Measurements from ENCODE around the gene CAPZB. TPM values are rescaled to one million over a fixed set of nuclear protein-coding genes. Genes with fewer than 3 reads are reported as not detected.

Gene CAPZB
- total and polyA plus RNA-seq, 7 experiments from 2014 or later: 216 to 559 (median 327) TPM

DNA sequence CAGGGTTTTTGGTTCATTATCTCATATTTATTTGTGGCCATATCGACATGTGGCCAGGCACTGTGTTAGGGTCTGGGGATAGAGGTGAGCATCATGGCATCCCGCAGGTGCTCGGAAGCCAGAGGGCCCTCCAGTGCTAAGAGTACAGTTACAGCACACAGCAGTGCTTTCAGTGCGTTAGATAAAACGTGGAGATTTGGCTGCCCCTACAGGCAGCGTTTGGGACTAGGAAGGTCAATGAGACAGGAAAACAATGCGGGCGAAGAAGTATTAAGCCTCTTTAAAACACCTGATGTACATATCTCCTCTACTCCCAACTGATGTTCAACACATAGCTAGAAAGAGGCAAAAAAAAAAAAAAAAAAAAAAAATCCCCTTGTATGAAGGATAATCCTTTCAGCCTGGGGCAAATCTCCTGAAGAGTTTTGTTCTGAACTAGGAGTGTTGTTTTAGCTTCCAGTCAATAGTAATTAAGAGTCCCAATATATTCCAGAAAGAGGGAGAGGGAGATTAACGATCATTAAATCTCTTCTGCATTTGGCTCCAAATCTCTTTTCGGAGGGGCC, 80.1 kb downstream of the CAPZB start:
- H3K4me3 ChIP-seq (ENCODE audit: low read length): no peak overlapping the region
- no peaks in the 10 kb centered on the region for H3K27me3 Mint-ChIP-seq
- peak overlapping the region; percentile 18 to 85 (median 71) for H3K27ac Mint-ChIP-seq
- H3K9me3 ChIP-seq (ENCODE audit: control insufficient read depth in 2 of 3, low read length in 3 of 3): no peaks in the 10 kb centered on the region
- no peaks in the 10 kb centered on the region for H3K27me3 ChIP-seq (ENCODE audit: control insufficient read depth in 2 of 2, insufficient read depth in 2 of 2, low read length in 2 of 2)
- ChIA-PET POLR2A (interaction anchor here (0.7 to 1.4 kb wide), 3 partner anchors 15 to 187 kb away, joined by 3 read pairs; no protein-coding TSS in a partner anchor), CTCF (interaction anchor here (0.6 to 1.1 kb wide), 2 partner anchors 30 to 177 kb away, joined by 3 read pairs; no protein-coding TSS in a partner anchor)
- H3K36me3 ChIP-seq (ENCODE audit: control insufficient read depth in 2 of 3, insufficient read depth in 3 of 3, low read length in 3 of 3): peaks cover 0 to 20% (median 0%) of the 10 kb centered on the region in 3 experiments
- no peaks in the 10 kb centered on the region for H3K9me3 Mint-ChIP-seq
- H3K4me1 Mint-ChIP-seq: peaks cover 50 to 95% (median 92%) of the 10 kb centered on the region in 7 donors
- H3K4me3 Mint-ChIP-seq: peak overlapping the region in 3 of 10 donors; percentile 15 to 37 (median 34)
- intact Hi-C loops (cut with micrococcal nuclease): no loop called here
- H3K4me1 ChIP-seq (ENCODE audit: control insufficient read depth in 2 of 2, insufficient read depth in 2 of 2, low read length in 2 of 2): peaks cover 0 to 30% of the 10 kb centered on the region in 2 donors
- no peak for ATAC-seq
- H3K27ac ChIP-seq (ENCODE audit: low read depth, low read length): no peak overlapping the region
- DNase-seq: peak in 1 of 9 donors; percentile 4
- peaks cover 5 to 21% (median 10%) of the 10 kb centered on the region in 5 donors for H3K36me3 Mint-ChIP-seq

DNA sequence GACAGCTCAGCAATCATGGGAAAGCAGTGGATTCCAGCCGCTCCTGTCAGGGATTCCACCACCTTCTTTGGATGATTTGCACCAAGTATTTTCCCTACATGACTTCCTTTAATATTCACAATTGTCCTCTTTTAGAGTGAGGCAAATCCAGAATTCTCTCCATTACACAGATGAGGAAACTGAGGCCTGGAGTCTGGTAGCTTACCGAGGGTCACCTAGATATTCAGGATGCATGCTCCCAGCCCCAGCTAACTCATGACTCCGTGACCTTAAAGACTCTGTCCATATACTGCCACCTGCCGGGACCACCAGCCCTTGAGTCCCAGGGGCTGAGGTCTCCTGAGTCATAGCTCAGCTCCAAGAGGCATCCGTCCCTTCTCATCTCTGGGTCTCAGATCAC, 80.6 kb downstream of the CAPZB start:
- no peak for DNase-seq
- no peaks in the 10 kb centered on the region for H3K27me3 ChIP-seq (ENCODE audit: control insufficient read depth in 2 of 2, insufficient read depth in 2 of 2, low read length in 2 of 2)
- peaks cover 0 to 20% (median 0%) of the 10 kb centered on the region in 3 experiments for H3K36me3 ChIP-seq (ENCODE audit: control insufficient read depth in 2 of 3, insufficient read depth in 3 of 3, low read length in 3 of 3)
- no peaks in the 10 kb centered on the region for H3K9me3 Mint-ChIP-seq
- no peak overlapping the region for H3K27ac ChIP-seq (ENCODE audit: low read depth, low read length)
- POLR2A ChIA-PET: interaction anchor here (0.6 kb wide), 1 partner anchor 224 kb away, joined by 3 read pairs; no protein-coding TSS in a partner anchor
- H3K36me3 Mint-ChIP-seq: peaks cover 5 to 23% (median 10%) of the 10 kb centered on the region in 5 donors
- CTCF ChIA-PET: no interaction called here
- H3K4me1 Mint-ChIP-seq: peaks cover 49 to 95% (median 92%) of the 10 kb centered on the region in 7 donors
- ATAC-seq: no peak
- no peak overlapping the region for H3K4me3 ChIP-seq (ENCODE audit: low read length)
- peaks cover 0 to 25% of the 10 kb centered on the region in 2 donors for H3K4me1 ChIP-seq (ENCODE audit: control insufficient read depth in 2 of 2, insufficient read depth in 2 of 2, low read length in 2 of 2)
- peak overlapping the region in 2 of 10 donors; percentile 34 to 37 for H3K4me3 Mint-ChIP-seq
- peak overlapping the region in 8 of 9 donors; percentile 18 to 85 (median 74) for H3K27ac Mint-ChIP-seq
- H3K27me3 Mint-ChIP-seq: no peaks in the 10 kb centered on the region
- intact Hi-C loops (cut with micrococcal nuclease): no loop called here
- H3K9me3 ChIP-seq (ENCODE audit: control insufficient read depth in 2 of 3, low read length in 3 of 3): no peaks in the 10 kb centered on the region

DNA sequence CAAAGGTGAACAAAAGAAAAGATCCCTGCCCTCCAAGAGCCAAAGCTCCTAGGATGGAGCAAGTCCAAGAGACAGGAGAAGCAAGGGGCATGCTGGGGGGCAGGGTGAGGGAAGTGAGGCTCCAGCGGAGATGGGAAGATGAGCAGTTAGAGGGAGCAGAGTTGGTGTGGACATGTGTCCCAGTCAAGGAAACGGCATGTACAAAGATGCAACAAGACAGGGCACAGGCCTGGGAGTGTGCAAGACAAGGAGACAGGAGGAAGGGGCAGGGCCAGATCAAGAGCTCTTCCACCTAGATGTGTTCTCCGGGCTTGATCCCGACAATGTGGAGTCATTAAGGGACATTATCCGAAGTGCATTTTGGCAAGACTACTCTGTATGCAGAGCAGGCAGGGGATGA, 82.1 kb downstream of the CAPZB start:
- POLR2A ChIA-PET: interaction anchor here (0.7 to 1.1 kb wide), 2 partner anchors 82 to 250 kb away, joined by 4 read pairs; partner anchors contain the start of gene CAPZB
- Histone ChIP-seq H3K9me3 (ENCODE audit: control insufficient read depth in 2 of 3, low read length in 3 of 3) (no peaks in the 10 kb centered on the region), H3K36me3 (ENCODE audit: control insufficient read depth in 2 of 3, insufficient read depth in 3 of 3, low read length in 3 of 3) (peaks cover 0 to 22% (median 0%) of the 10 kb centered on the region in 3 experiments), H3K27ac (ENCODE audit: low read depth, low read length) (no peak overlapping the region), H3K27me3 (ENCODE audit: control insufficient read depth in 2 of 2, insufficient read depth in 2 of 2, low read length in 2 of 2) (no peaks in the 10 kb centered on the region), H3K4me1 (ENCODE audit: control insufficient read depth in 2 of 2, insufficient read depth in 2 of 2, low read length in 2 of 2) (peaks cover 10 to 20% of the 10 kb centered on the region in 2 donors), H3K4me3 (ENCODE audit: low read length) (no peak overlapping the region)
- H3K4me3 Mint-ChIP-seq: no peak overlapping the region
- peaks cover 49 to 94% (median 90%) of the 10 kb centered on the region in 7 donors for H3K4me1 Mint-ChIP-seq
- ATAC-seq (no peak), DNase-seq (no peak)
- no peaks in the 10 kb centered on the region for H3K27me3 Mint-ChIP-seq
- intact Hi-C loops (cut with micrococcal nuclease): no loop called here
- H3K36me3 Mint-ChIP-seq: peaks cover 8 to 30% (median 12%) of the 10 kb centered on the region in 5 donors
- peak overlapping the region; percentile 16 to 89 (median 70) for H3K27ac Mint-ChIP-seq
- CTCF ChIA-PET: interaction anchor here (0.7 kb wide), 1 partner anchor 12 kb away, joined by 6 read pairs; no protein-coding TSS in a partner anchor
- no peaks in the 10 kb centered on the region for H3K9me3 Mint-ChIP-seq

DNA sequence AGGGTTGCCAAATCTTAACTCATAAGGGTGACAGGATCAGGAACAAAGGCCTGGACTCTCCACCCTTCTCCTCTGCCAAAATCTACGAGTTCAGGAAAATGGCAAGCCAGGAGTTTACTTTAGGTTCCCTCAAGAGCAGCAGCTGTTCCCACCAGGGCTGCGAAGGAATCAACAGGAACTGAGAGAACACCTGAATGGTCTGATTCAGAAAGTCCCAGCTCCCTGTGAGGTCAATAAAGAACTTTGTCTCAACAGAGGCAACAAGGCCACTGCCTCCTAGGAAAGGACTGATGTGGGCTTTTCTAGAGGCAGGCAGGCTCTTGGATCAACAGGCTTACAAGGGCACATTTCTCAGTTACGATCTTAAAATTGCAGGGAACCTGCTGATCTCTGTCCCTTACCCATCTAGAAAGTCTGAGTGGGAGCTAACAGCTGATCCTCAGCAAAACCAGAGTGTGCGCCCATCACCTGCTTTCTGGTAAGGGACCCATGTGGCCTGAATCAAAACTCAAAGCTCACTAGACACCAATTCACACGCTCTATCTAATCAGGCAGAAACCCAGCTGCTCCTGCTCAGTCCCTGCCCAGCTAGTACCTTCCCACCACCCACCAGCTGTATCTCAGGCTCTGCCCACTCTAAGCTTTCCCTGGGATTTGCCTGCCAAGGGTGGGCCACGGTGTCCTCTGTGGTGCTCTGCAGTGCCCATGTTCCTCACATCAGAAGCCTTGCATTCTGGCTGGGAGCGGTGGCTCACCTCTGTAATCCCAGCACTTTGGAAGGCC, 83.1 kb downstream of the CAPZB start:
- ChIA-PET CTCF (interaction anchor here (0.6 kb wide), 1 partner anchor 802 kb away, joined by 4 read pairs; no protein-coding TSS in a partner anchor), POLR2A (interaction anchor here (1.1 kb wide), 1 partner anchor 83 kb away, joined by 4 read pairs; the partner anchor contains the start of gene CAPZB)
- Histone ChIP-seq H3K27me3 (ENCODE audit: control insufficient read depth in 2 of 2, insufficient read depth in 2 of 2, low read length in 2 of 2) (no peaks in the 10 kb centered on the region), H3K4me3 (ENCODE audit: low read length) (no peak overlapping the region), H3K9me3 (ENCODE audit: control insufficient read depth in 2 of 3, low read length in 3 of 3) (no peaks in the 10 kb centered on the region), H3K4me1 (ENCODE audit: control insufficient read depth in 2 of 2, insufficient read depth in 2 of 2, low read length in 2 of 2) (peaks cover 10 to 19% of the 10 kb centered on the region in 2 donors), H3K27ac (ENCODE audit: low read depth, low read length) (peak overlapping the region; percentile 46), H3K36me3 (ENCODE audit: control insufficient read depth in 2 of 3, insufficient read depth in 3 of 3, low read length in 3 of 3) (peaks cover 0 to 24% (median 0%) of the 10 kb centered on the region in 3 experiments)
- Mint-ChIP-seq H3K27me3 (no peaks in the 10 kb centered on the region), H3K27ac (peak overlapping the region in 8 of 9 donors; percentile 49 to 85 (median 70)), H3K9me3 (no peaks in the 10 kb centered on the region), H3K36me3 (peaks cover 10 to 35% (median 12%) of the 10 kb centered on the region in 5 donors), H3K4me1 (peaks cover 47 to 93% (median 86%) of the 10 kb centered on the region in 7 donors), H3K4me3 (no peak overlapping the region)
- intact Hi-C loops (cut with micrococcal nuclease): no loop called here
- ATAC-seq (no peak), DNase-seq (no peak)

DNA sequence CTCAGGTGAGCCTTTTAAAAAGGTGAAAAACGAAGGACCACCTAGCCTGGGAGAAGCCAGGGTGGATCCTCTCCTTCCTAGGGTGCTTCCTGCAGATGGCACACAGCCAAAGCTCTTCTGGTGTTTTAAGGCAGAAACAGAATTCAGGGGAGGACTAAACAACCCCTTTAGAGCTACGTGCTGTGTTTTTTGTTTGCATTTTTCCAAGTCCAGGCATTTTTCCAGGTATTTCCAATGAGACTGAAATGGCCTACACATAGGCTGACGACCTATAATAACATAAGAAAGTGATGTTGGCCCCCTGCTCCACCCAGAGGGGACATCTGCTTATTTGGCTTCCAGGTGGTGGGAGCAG, 83.8 kb downstream of the CAPZB start:
- H3K4me1 Mint-ChIP-seq: peaks cover 45 to 90% (median 84%) of the 10 kb centered on the region in 7 donors
- ChIA-PET CTCF (no interaction called here), POLR2A (interaction anchor here (0.9 kb wide), 1 partner anchor 85 kb away, joined by 3 read pairs; no protein-coding TSS in a partner anchor)
- no peak for DNase-seq
- no peak for ATAC-seq
- no peak overlapping the region for H3K4me3 Mint-ChIP-seq
- Histone ChIP-seq H3K4me3 (ENCODE audit: low read length) (no peak overlapping the region), H3K27ac (ENCODE audit: low read depth, low read length) (no peak overlapping the region), H3K36me3 (ENCODE audit: control insufficient read depth in 2 of 3, insufficient read depth in 3 of 3, low read length in 3 of 3) (peaks cover 0 to 24% (median 0%) of the 10 kb centered on the region in 3 experiments), H3K27me3 (ENCODE audit: control insufficient read depth in 2 of 2, insufficient read depth in 2 of 2, low read length in 2 of 2) (no peaks in the 10 kb centered on the region), H3K4me1 (ENCODE audit: control insufficient read depth in 2 of 2, insufficient read depth in 2 of 2, low read length in 2 of 2) (peaks cover 10 to 12% of the 10 kb centered on the region in 2 donors), H3K9me3 (ENCODE audit: control insufficient read depth in 2 of 3, low read length in 3 of 3) (no peaks in the 10 kb centered on the region)
- intact Hi-C loops (cut with micrococcal nuclease): no loop called here
- H3K27ac Mint-ChIP-seq: peak overlapping the region in 6 of 9 donors; percentile 49 to 85 (median 62)
- H3K27me3 Mint-ChIP-seq: no peaks in the 10 kb centered on the region
- peaks cover 10 to 38% (median 12%) of the 10 kb centered on the region in 5 donors for H3K36me3 Mint-ChIP-seq
- H3K9me3 Mint-ChIP-seq: no peaks in the 10 kb centered on the region

DNA sequence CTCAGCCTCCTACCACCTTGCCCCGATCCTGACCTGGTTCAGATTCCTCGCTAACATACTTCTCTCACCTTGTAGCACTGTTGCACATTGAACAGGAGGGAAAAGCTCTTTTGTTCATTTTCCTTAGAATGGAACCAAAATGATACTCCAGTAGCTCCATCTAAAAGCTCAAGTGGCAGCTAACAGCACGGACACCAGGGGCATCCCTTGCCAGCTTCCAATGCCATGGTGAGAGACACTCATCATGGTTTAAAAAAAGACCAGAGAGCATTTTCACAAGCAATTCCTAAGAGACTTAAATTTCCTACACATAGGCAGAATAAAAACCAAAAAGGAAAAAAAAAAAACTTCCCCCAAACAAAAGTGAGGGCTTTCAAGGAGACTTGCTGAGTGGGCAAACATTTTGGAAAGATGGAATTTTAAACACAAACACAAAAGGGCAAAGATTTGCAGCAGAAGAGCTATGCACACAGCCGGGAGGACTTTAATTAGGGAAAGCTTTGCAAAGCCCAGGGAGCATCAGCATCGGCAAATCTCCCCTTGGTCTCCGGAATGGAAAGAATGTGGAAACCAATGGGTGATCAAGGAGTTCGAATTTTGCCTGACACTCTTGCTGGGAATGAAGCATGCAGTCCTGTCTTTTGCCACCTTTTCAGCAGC, 84.3 kb downstream of the CAPZB start:
- Histone ChIP-seq H3K36me3 (ENCODE audit: control insufficient read depth in 2 of 3, insufficient read depth in 3 of 3, low read length in 3 of 3) (peaks cover 0 to 28% (median 0%) of the 10 kb centered on the region in 3 experiments), H3K4me3 (ENCODE audit: low read length) (no peak overlapping the region), H3K9me3 (ENCODE audit: control insufficient read depth in 2 of 3, low read length in 3 of 3) (no peaks in the 10 kb centered on the region), H3K4me1 (ENCODE audit: control insufficient read depth in 2 of 2, insufficient read depth in 2 of 2, low read length in 2 of 2) (peaks cover 7 to 12% of the 10 kb centered on the region in 2 donors), H3K27me3 (ENCODE audit: control insufficient read depth in 2 of 2, insufficient read depth in 2 of 2, low read length in 2 of 2) (no peaks in the 10 kb centered on the region), H3K27ac (ENCODE audit: low read depth, low read length) (no peak overlapping the region)
- peaks cover 47 to 90% (median 83%) of the 10 kb centered on the region in 7 donors for H3K4me1 Mint-ChIP-seq
- ChIA-PET CTCF (no interaction called here), POLR2A (interaction anchor here (0.6 to 0.9 kb wide), 2 partner anchors 85 to 92 kb away, joined by 3 read pairs; no protein-coding TSS in a partner anchor)
- H3K36me3 Mint-ChIP-seq: peaks cover 10 to 35% (median 12%) of the 10 kb centered on the region in 5 donors
- peak overlapping the region in 4 of 10 donors; percentile 7 to 55 (median 11) for H3K4me3 Mint-ChIP-seq
- no peaks in the 10 kb centered on the region for H3K27me3 Mint-ChIP-seq
- DNase-seq (no peak), ATAC-seq (no peak)
- intact Hi-C loops (cut with micrococcal nuclease): no loop called here
- no peaks in the 10 kb centered on the region for H3K9me3 Mint-ChIP-seq
- H3K27ac Mint-ChIP-seq: peak overlapping the region in 8 of 9 donors; percentile 28 to 92 (median 74)

Data from naive thymus-derived CD4-positive, alpha-beta T cell (primary cell).